Measurements from ENCODE around the gene MRPL43. TPM values are rescaled to one million over a fixed set of nuclear protein-coding genes. Genes with fewer than 3 reads are reported as not detected.

MRPL43 gene
- total and polyA plus RNA-seq, 4 donors = 43.6 to 105 (median 84.5) TPM

DNA sequence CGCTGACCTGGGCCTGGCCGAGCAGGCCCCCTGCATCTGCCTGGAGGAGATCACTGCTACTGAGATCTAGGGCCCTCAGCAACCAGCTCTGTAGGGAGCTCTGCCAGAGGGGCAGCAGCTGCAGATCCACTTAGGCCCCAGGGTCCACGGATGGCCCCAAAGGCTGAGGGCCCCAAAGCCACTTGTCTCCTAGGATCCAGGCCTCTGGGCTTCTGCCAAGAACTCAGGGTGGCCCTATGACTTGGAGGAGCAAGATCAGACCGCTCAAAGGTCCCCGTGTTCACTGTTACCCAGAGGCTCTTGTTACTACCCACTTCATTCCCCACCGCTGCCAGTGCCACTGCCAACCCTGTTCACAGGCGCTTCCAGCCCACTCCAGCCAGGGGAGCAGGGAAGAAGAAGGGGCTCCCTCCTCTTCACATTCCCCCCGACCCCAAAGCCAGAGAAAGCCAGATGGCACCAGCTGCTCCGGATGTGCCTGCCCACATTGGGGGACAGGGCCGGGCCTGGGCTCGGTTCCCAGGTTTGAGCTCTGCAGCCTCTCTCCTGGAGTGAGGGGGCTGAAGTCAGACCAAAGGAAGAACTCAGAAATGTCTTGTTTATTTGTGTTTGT lies 19.9 kb upstream of the MRPL43 start:
- peak; percentile 89 to 91 (median 91) for DNase-seq
- H3K27me3 ChIP-seq (ENCODE audit: control insufficient read depth in 3 of 3, insufficient read depth in 3 of 3, low read length in 2 of 3) = no peaks in the 10 kb centered on the region
- no peak for ATAC-seq (ENCODE audit: insufficient read depth, low FRiP score)
- H3K4me3 ChIP-seq = no peak overlapping the region
- WGBS, 2 donors = 62 to 68% methylated on average over 11 of the region's 11 CpGs
- peaks cover 0 to 37% (median 13%) of the 10 kb centered on the region in 5 donors for H3K4me1 ChIP-seq (ENCODE audit: control insufficient read depth in 5 of 5, insufficient read depth in 5 of 5, low read length in 5 of 5)
- TF ChIP-seq, protein P1, sequence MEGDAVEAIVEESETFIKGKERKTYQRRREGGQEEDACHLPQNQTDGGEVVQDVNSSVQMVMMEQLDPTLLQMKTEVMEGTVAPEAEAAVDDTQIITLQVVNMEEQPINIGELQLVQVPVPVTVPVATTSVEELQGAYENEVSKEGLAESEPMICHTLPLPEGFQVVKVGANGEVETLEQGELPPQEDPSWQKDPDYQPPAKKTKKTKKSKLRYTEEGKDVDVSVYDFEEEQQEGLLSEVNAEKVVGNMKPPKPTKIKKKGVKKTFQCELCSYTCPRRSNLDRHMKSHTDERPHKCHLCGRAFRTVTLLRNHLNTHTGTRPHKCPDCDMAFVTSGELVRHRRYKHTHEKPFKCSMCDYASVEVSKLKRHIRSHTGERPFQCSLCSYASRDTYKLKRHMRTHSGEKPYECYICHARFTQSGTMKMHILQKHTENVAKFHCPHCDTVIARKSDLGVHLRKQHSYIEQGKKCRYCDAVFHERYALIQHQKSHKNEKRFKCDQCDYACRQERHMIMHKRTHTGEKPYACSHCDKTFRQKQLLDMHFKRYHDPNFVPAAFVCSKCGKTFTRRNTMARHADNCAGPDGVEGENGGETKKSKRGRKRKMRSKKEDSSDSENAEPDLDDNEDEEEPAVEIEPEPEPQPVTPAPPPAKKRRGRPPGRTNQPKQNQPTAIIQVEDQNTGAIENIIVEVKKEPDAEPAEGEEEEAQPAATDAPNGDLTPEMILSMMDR (IDR thresholded peaks at IDR 0.05; ENCODE audit: control extremely low read depth, extremely low read depth) = no peak
- H3K27ac ChIP-seq (ENCODE audit: low read depth in 1 of 2, low read length in 1 of 2) = peak overlapping the region in 1 of 2 donors; percentile 35
- no peaks in the 10 kb centered on the region for H3K9me3 ChIP-seq (ENCODE audit: control insufficient read depth in 4 of 4, insufficient read depth in 3 of 4, low read length in 3 of 4)
- peaks cover 0 to 37% (median 31%) of the 10 kb centered on the region in 4 donors for H3K36me3 ChIP-seq (ENCODE audit: control insufficient read depth in 4 of 4, insufficient read depth in 4 of 4, low read length in 4 of 4)
- H3K9ac ChIP-seq (ENCODE audit: insufficient read depth in 1 of 2, low read length in 2 of 2) = peak overlapping the region in 1 of 2 donors; percentile 13

DNA sequence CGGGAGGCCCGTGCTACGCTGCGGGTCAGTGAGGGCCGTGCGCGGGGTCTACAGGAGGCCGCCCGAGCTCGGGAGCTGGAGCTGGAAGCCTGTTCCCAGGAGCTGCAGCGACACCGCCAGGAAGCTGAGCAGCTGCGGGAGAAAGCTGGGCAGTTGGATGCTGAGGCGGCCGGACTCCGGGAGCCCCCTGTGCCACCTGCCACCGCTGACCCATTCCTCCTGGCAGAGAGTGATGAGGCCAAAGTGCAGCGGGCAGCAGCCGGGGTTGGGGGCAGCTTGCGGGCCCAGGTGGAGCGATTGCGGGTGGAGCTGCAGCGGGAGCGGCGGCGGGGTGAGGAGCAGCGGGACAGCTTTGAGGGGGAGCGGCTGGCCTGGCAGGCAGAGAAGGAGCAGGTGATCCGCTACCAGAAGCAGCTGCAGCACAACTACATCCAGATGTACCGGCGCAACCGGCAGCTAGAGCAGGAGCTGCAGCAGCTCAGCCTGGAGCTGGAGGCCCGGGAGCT lies 19.3 kb upstream of the MRPL43 start:
- TF ChIP-seq, protein P1 (IDR thresholded peaks at IDR 0.05; ENCODE audit: control extremely low read depth, extremely low read depth) = no peak
- no peak for ATAC-seq (ENCODE audit: insufficient read depth, low FRiP score)
- Histone ChIP-seq H3K4me1 (ENCODE audit: control insufficient read depth in 5 of 5, insufficient read depth in 5 of 5, low read length in 5 of 5) (peaks cover 5 to 39% (median 14%) of the 10 kb centered on the region in 5 donors), H3K9ac (ENCODE audit: insufficient read depth in 1 of 2, low read length in 2 of 2) (no peak overlapping the region), H3K27ac (ENCODE audit: low read depth in 1 of 2, low read length in 1 of 2) (no peak overlapping the region), H3K27me3 (ENCODE audit: control insufficient read depth in 3 of 3, insufficient read depth in 3 of 3, low read length in 2 of 3) (no peaks in the 10 kb centered on the region), H3K9me3 (ENCODE audit: control insufficient read depth in 4 of 4, insufficient read depth in 3 of 4, low read length in 3 of 4) (no peaks in the 10 kb centered on the region), H3K4me3 (no peak overlapping the region), H3K36me3 (ENCODE audit: control insufficient read depth in 4 of 4, insufficient read depth in 4 of 4, low read length in 4 of 4) (peaks cover 0 to 42% (median 31%) of the 10 kb centered on the region in 4 donors)
- peak in 1 of 3 donors; percentile 31 for DNase-seq
- 91% methylated on average over 31 to 33 of the region's 33 CpGs for WGBS, 2 donors

DNA sequence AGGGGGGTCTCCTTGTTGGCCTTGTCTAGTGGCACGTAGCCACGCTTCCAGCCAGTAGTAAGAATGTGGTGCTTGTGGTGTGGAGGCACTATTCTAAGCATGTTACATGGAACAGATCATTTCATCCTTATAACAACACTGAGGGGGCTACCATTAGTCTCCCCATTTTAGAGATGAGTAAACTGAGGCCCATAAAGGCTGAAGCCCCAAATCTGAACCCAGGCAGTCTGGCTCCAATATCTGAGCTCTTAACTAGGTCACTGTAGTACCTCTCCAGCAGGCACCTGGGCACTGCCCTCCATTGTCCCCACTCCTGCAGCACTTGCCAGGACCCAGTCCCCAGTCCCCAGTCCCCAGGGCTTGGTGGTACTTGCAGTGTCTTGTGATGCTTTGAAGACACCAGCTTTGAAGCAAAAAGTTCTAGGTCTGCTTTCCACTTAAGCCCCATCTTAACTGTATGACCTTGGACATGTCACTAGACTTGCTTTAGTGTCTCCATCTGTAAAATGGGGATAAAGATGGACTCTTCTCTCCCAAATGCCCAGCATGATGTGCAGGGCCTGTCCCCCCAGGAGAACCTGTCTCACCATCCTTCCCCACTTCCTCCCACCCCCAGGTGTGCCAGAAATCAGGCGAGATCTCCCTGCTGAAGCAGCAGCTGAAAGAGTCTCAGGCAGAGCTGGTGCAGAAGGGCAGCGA lies 18.7 kb upstream of the MRPL43 start:
- Histone ChIP-seq H3K4me3 (no peak overlapping the region), H3K9me3 (ENCODE audit: control insufficient read depth in 4 of 4, insufficient read depth in 3 of 4, low read length in 3 of 4) (no peaks in the 10 kb centered on the region), H3K27ac (ENCODE audit: low read depth in 1 of 2, low read length in 1 of 2) (no peak overlapping the region), H3K4me1 (ENCODE audit: control insufficient read depth in 5 of 5, insufficient read depth in 5 of 5, low read length in 5 of 5) (peaks cover 6 to 45% (median 19%) of the 10 kb centered on the region in 5 donors), H3K27me3 (ENCODE audit: control insufficient read depth in 3 of 3, insufficient read depth in 3 of 3, low read length in 2 of 3) (no peaks in the 10 kb centered on the region), H3K36me3 (ENCODE audit: control insufficient read depth in 4 of 4, insufficient read depth in 4 of 4, low read length in 4 of 4) (peaks cover 0 to 42% (median 31%) of the 10 kb centered on the region in 4 donors), H3K9ac (ENCODE audit: insufficient read depth in 1 of 2, low read length in 2 of 2) (no peak overlapping the region)
- DNase-seq (no peak), ATAC-seq (ENCODE audit: insufficient read depth, low FRiP score) (no peak)
- TF ChIP-seq, protein P1 (IDR thresholded peaks at IDR 0.05; ENCODE audit: control extremely low read depth, extremely low read depth) = no peak
- WGBS, 2 donors = 91 to 94% methylated on average over 4 of the region's 4 CpGs
